Fibroblast of skin of left quadriceps (primary cell): ENCODE measurements around the gene SPG7.
"Not testable (repeated sequence)": the region's sequence is repeated elsewhere in the genome, so short reads cannot be mapped to it uniquely, and the experiment has no call there.

Experiments used
- DNase-seq, 2 experiments: peaks; one replicate each; pipeline ENCODE4 v3.0.0-alpha.2; 2013; ENCODE audit warnings: low read depth in 2 of 2

SPG7 gene

GRCh38 chr16:89507834-89508590 is at the start of gene SPG7:
Gene SPG7 (plus strand): TSS chr16:89508403. CDS start chr16:89508418, 15 bp downstream.
- DNase-seq: peak; percentile 58 to 68

GRCh38 chr16:89458551-89458950 is 49.7 kb upstream of the SPG7 start:
- DNase-seq: no peak

- no peak for DNase-seq
Measured at GRCh38 chr16:89458967-89459366, 49.2 kb upstream of the SPG7 start.

GRCh38 chr16:89460556-89460955 is 47.6 kb upstream of the SPG7 start:
- no peak for DNase-seq

GRCh38 chr16:89461890-89462289 is 46.3 kb upstream of the SPG7 start:
- DNase-seq: not testable (repeated sequence)

- DNase-seq: not testable (repeated sequence)
Measured at GRCh38 chr16:89462639-89463038, 45.6 kb upstream of the SPG7 start.

- not testable (repeated sequence) for DNase-seq
Measured at GRCh38 chr16:89463312-89463711, 44.9 kb upstream of the SPG7 start.

- no peak for DNase-seq
Measured at GRCh38 chr16:89466920-89467319, 41.3 kb upstream of the SPG7 start.

- DNase-seq: no peak
Measured at GRCh38 chr16:89467382-89467781, 40.8 kb upstream of the SPG7 start.

- no peak for DNase-seq
Measured at GRCh38 chr16:89472711-89473075, 35.5 kb upstream of the SPG7 start.

- no peak for DNase-seq
Measured at GRCh38 chr16:89473136-89473712, 35.0 kb upstream of the SPG7 start.

GRCh38 chr16:89473791-89474414 is 34.3 kb upstream of the SPG7 start:
- DNase-seq: no peak

- no peak for DNase-seq
Measured at GRCh38 chr16:89475144-89475543, 33.1 kb upstream of the SPG7 start.

- DNase-seq: no peak
Measured at GRCh38 chr16:89476379-89476778, 31.8 kb upstream of the SPG7 start.

- DNase-seq: no peak
Measured at GRCh38 chr16:89476811-89477261, 31.4 kb upstream of the SPG7 start.

GRCh38 chr16:89478576-89479221 is 29.5 kb upstream of the SPG7 start:
- DNase-seq: no peak

- no peak for DNase-seq
Measured at GRCh38 chr16:89481356-89481955, 26.7 kb upstream of the SPG7 start.

GRCh38 chr16:89482150-89482816 is 25.9 kb upstream of the SPG7 start:
- no peak for DNase-seq

GRCh38 chr16:89482817-89483205 is 25.4 kb upstream of the SPG7 start:
- DNase-seq: no peak

- DNase-seq: no peak
Measured at GRCh38 chr16:89484041-89484501, 24.1 kb upstream of the SPG7 start.

- DNase-seq: no peak
Measured at GRCh38 chr16:89484923-89485679, 23.1 kb upstream of the SPG7 start.
